H1 (cell line): ENCODE measurements around the gene HAVCR1. TPM values are rescaled to one million over a fixed set of nuclear protein-coding genes. Genes with fewer than 3 reads are reported as not detected.

Experiments
- CTCF ChIA-PET: fragments of 300-600 bp; sonication (Branson Sonifier 250); formaldehyde crosslinking; loops from one replicate; lab custom pipeline; 2021; ENCODE audit not compliant: partially characterized antibody; lab: Charles Lee
- POLR2A ChIA-PET: fragments of 300-600 bp; sonication (Branson Sonifier 250); formaldehyde crosslinking; loops from one replicate; lab custom pipeline; 2021; ENCODE audit warnings: inconsistent platforms; ENCODE audit not compliant: partially characterized antibody; lab: Charles Lee
- DNase-seq, 2 experiments: peaks; one replicate each; pipeline versions ENCODE4 v3.0.0 to v3.0.0-alpha.2; 2010 to 2022; ENCODE audit warnings: low spot score in 2 of 2, low read depth in 1 of 2, mixed read lengths in 1 of 2
- FAIRE-seq: peaks from 2 replicates; lab custom pipeline; 2011; peaks lifted over from hg19 to GRCh38; lab: Jason Lieb, UNC
- H2AFZ ChIP-seq: 2 replicates; pipeline ENCODE4 v1.8.1; 2012; ENCODE audit warnings: low read length, inconsistent platforms
- H2AK5ac ChIP-seq: 2 replicates; pipeline ENCODE4 v1.6.1; 2013; ENCODE audit warnings: low read depth, low read length
- H2BK120ac ChIP-seq: replicated peaks from 2 replicates; pipeline ENCODE3; 2013; ENCODE audit warnings: low read depth, low read length, inconsistent platforms
- H2BK12ac ChIP-seq: 2 replicates; pipeline ENCODE4 v1.6.1; 2013; ENCODE audit warnings: low read depth, low read length
- H2BK15ac ChIP-seq: 2 replicates; pipeline ENCODE4 v1.6.1; 2013; ENCODE audit warnings: low read length
- H2BK20ac ChIP-seq: 2 replicates; pipeline ENCODE4 v1.6.1; 2013; ENCODE audit warnings: low read length
- H2BK5ac ChIP-seq: 2 replicates; pipeline ENCODE4 v1.6.1; 2013; ENCODE audit warnings: low read depth, low read length
- H3K14ac ChIP-seq: 2 replicates; pipeline ENCODE4 v1.6.1; 2013; ENCODE audit warnings: inconsistent platforms; ENCODE audit not compliant: insufficient read length
- H3K18ac ChIP-seq: 2 replicates; pipeline ENCODE4 v1.6.1; 2013; ENCODE audit warnings: low read length; ENCODE audit errors: extremely low read depth
- H3K23ac ChIP-seq: 2 replicates; pipeline ENCODE4 v1.6.1; 2013; ENCODE audit warnings: inconsistent platforms; ENCODE audit not compliant: insufficient read length
- H3K23me2 ChIP-seq: 2 replicates; pipeline ENCODE4 v1.6.1; 2013; ENCODE audit warnings: low read depth, low read length
- H3K27ac ChIP-seq: 2 replicates; pipeline ENCODE4 v1.6.1; 2011; ENCODE audit warnings: low read depth, low read length, inconsistent platforms
- H3K27me3 ChIP-seq, 4 experiments: replicated peaks in 1 of 4; 1 replicate in 1 of 4; 2 replicates in 3 of 4; pipeline versions ENCODE4 v1.6.1 to v1.8.1; 2011 to 2013; ENCODE audit warnings: low read length in 3 of 4, mild to moderate bottlenecking in 3 of 4, inconsistent platforms in 2 of 4, mixed read lengths in 2 of 4, moderate library complexity in 1 of 4; ENCODE audit not compliant: control insufficient read depth in 3 of 4, insufficient read depth in 3 of 4; ENCODE audit errors: extremely low read depth in 1 of 4
- H3K36me3 ChIP-seq, 4 experiments: 2 replicates each; pipeline versions ENCODE4 v1.6.1 to v1.8.1; 2011 to 2013; ENCODE audit warnings: mild to moderate bottlenecking in 4 of 4, low read length in 3 of 4, moderate library complexity in 2 of 4, control low read depth in 1 of 4, inconsistent platforms in 1 of 4; ENCODE audit not compliant: insufficient read depth in 4 of 4, control insufficient read depth in 2 of 4
- H3K4ac ChIP-seq: replicated peaks from 2 replicates; pipeline ENCODE3; 2013; ENCODE audit warnings: low read length, low read depth, mixed read lengths, inconsistent platforms; ENCODE audit not compliant: insufficient read length
- H3K4me1 ChIP-seq, 4 experiments: replicated peaks in 1 of 4; 1 replicate in 1 of 4; 2 replicates in 3 of 4; pipeline versions ENCODE4 v1.6.1 to v1.8.1; 2011 to 2013; ENCODE audit warnings: low read length in 3 of 4, inconsistent platforms in 2 of 4, mixed read lengths in 1 of 4; ENCODE audit not compliant: insufficient read depth in 4 of 4, control insufficient read depth in 3 of 4
- H3K4me2 ChIP-seq, 2 experiments: 2 replicates each; pipeline versions ENCODE4 v1.6.1 to v1.8.1; 2011 to 2013; ENCODE audit warnings: low read depth in 2 of 2, low read length in 2 of 2, control low read depth in 1 of 2, inconsistent platforms in 1 of 2, mild to moderate bottlenecking in 1 of 2; ENCODE audit not compliant: insufficient read depth in 1 of 2
- H3K4me3 ChIP-seq, 4 experiments: fragments of 200-600, 300-600 bp in 1 of 4; sonication (generic), shearing (Covaris generic), sonication (Bioruptor Twin) in 1 of 4; 2 replicates each; pipeline versions ENCODE4 v1.5.1 to v1.8.1; 2011 to 2016; ENCODE audit warnings: low read length in 4 of 4, low read depth in 3 of 4, control low read depth in 2 of 4, inconsistent platforms in 2 of 4, mild to moderate bottlenecking in 2 of 4, mixed read lengths in 1 of 4, moderate library complexity in 1 of 4; ENCODE audit not compliant: insufficient read depth in 2 of 4; ENCODE audit errors: extremely low read depth in 1 of 4
- H3K56ac ChIP-seq: replicated peaks from 2 replicates; pipeline ENCODE3; 2013; ENCODE audit warnings: low read depth, mild to moderate bottlenecking, mixed read lengths, low read length, inconsistent platforms; ENCODE audit not compliant: insufficient read length
- H3K79me1 ChIP-seq: 2 replicates; pipeline ENCODE4 v1.6.1; 2013; ENCODE audit warnings: low read depth, low read length, control low read depth
- H3K79me2 ChIP-seq, 2 experiments: 2 replicates each; pipeline versions ENCODE4 v1.6.1 to v1.8.1; 2012 to 2013; ENCODE audit warnings: low read length in 2 of 2, mild to moderate bottlenecking in 2 of 2, inconsistent platforms in 1 of 2; ENCODE audit not compliant: insufficient read depth in 2 of 2, control insufficient read depth in 1 of 2
- H3K9ac ChIP-seq, 4 experiments: replicated peaks in 1 of 4; 1 replicate in 1 of 4; 2 replicates in 3 of 4; pipeline versions ENCODE4 v1.6.1 to v1.8.1; 2011 to 2013; ENCODE audit warnings: low read depth in 3 of 4, low read length in 3 of 4, control low read depth in 2 of 4, mild to moderate bottlenecking in 2 of 4, moderate library complexity in 2 of 4, inconsistent platforms in 1 of 4; ENCODE audit errors: extremely low read depth in 1 of 4
- H3K9me3 ChIP-seq, 2 experiments: 2 replicates each; pipeline versions ENCODE4 v1.6.1 to v1.8.1; 2012 to 2013; ENCODE audit warnings: mild to moderate bottlenecking in 2 of 2, moderate library complexity in 2 of 2, control low read depth in 1 of 2, inconsistent platforms in 1 of 2, low read depth in 1 of 2, low read length in 1 of 2, mixed read lengths in 1 of 2; ENCODE audit not compliant: insufficient read depth in 2 of 2
- H4K20me1 ChIP-seq, 2 experiments: replicated peaks in 1 of 2; 2 replicates each; pipeline versions ENCODE3 to v1.8.1; 2011 to 2013; ENCODE audit warnings: inconsistent platforms in 2 of 2, low read length in 2 of 2, mild to moderate bottlenecking in 1 of 2; ENCODE audit not compliant: insufficient read depth in 2 of 2, control insufficient read depth in 1 of 2
- H4K5ac ChIP-seq: 2 replicates; pipeline ENCODE4 v1.6.1; 2013; ENCODE audit warnings: low read length, low read depth, mixed read lengths, inconsistent platforms; ENCODE audit not compliant: insufficient read length
- H4K8ac ChIP-seq: 2 replicates; pipeline ENCODE4 v1.8.0; 2013; ENCODE audit warnings: mild to moderate bottlenecking, moderate library complexity, low read length, inconsistent platforms; ENCODE audit not compliant: insufficient read depth; ENCODE audit errors: extremely low read depth
- H4K91ac ChIP-seq: replicated peaks from 2 replicates; pipeline ENCODE3; 2013; ENCODE audit warnings: low read length, mixed read lengths, inconsistent platforms; ENCODE audit not compliant: insufficient read length
- BACH1 ChIP-seq: IDR thresholded peaks from 2 replicates; pipeline ENCODE4 v1.6.1; 2012; ENCODE audit warnings: low read length, improper control_type of control experiment
- CREB1 ChIP-seq: IDR thresholded peaks from 2 replicates; pipeline ENCODE4 v1.6.1; 2012; ENCODE audit warnings: inconsistent platforms
- EZH2 ChIP-seq: fragments of 200-600 bp; sonication (generic); IDR thresholded peaks from 2 replicates; pipeline ENCODE4 v1.7.1; 2012; ENCODE audit warnings: low read depth, mild to moderate bottlenecking, moderate library complexity, low read length, inconsistent platforms; ENCODE audit not compliant: severe bottlenecking
- FOSL1 ChIP-seq: IDR thresholded peaks from 2 replicates; pipeline ENCODE4 v1.6.1; 2011; ENCODE audit warnings: mild to moderate bottlenecking, low read depth, low read length, moderate library complexity; ENCODE audit not compliant: insufficient read depth
- GTF2F1 ChIP-seq: IDR thresholded peaks from 2 replicates; pipeline ENCODE4 v1.6.1; 2012; ENCODE audit warnings: low read depth, low read length, improper control_type of control experiment, borderline replicate concordance
- PHF8 ChIP-seq: fragments of 200-600 bp; sonication (generic); conservative IDR thresholded peaks from 2 replicates; pipeline ENCODE4 v1.7.1; 2012; ENCODE audit warnings: low read depth, mild to moderate bottlenecking, inconsistent platforms, low read length, moderate library complexity
- RNF2 ChIP-seq: fragments of 200-900, 300-1000 bp; sonication (generic); IDR thresholded peaks from 2 replicates; pipeline ENCODE4 v1.7.1; 2016; ENCODE audit warnings: borderline replicate concordance, low read depth, mild to moderate bottlenecking, antibody characterized with exemption, low read length; ENCODE audit not compliant: poor library complexity, severe bottlenecking; ENCODE audit errors: missing control alignments
- SIRT6 ChIP-seq: IDR thresholded peaks from one replicate; pipeline ENCODE4 v1.7.1; 2012; ENCODE audit warnings: low read length, inconsistent platforms
- TAF7 ChIP-seq: optimal IDR thresholded peaks from 2 replicates; pipeline ENCODE3; 2011; ENCODE audit warnings: low read depth, mild to moderate bottlenecking, inconsistent platforms, low read length, moderate library complexity, borderline replicate concordance
- TBP ChIP-seq: IDR thresholded peaks from 2 replicates; pipeline ENCODE4 v1.6.1; 2011; ENCODE audit warnings: low read depth, low read length, improper control_type of control experiment
- TEAD4 ChIP-seq: IDR thresholded peaks from 2 replicates; pipeline ENCODE4 v1.6.1; 2012; ENCODE audit warnings: low read depth, low read length, inconsistent platforms, mixed read lengths
- WGBS, 2 experiments: shearing (Covaris generic) in 1 of 2; methylation state at CpG; one replicate each; pipeline versions ENCODE4 v1.1.6 to v1.1.7; 2013 to 2015; ENCODE audit warnings: low lambda C conversion rate in 2 of 2, mixed read lengths in 2 of 2, inconsistent platforms in 1 of 2, low coverage in 1 of 2, missing lambda C conversion rate in 1 of 2; ENCODE audit not compliant: insufficient replicate concordance in 2 of 2, insufficient coverage in 1 of 2, insufficient read length in 1 of 2; ENCODE audit errors: extremely low coverage in 1 of 2, missing lambda C conversion rate in 1 of 2; 5-methylcytosine and 5-hydroxymethylcytosine counted together
- polyA plus RNA-seq, 7 experiments: library from polyadenylated mRNA; depleted of rRNA in 3 of 7; stranded (reverse) in 5 of 7; unstranded in 2 of 7; fragments of >200 nt in 5 of 7; fragments of 200-250 nt in 2 of 7; gene quantifications; 1 replicate in 5 of 7; 2 replicates in 1 of 7; 4 replicates in 1 of 7; pipeline versions ENCODE4 v1.2.1 to v1.2.3, GENCODE V29; 2011 to 2013; ENCODE audit warnings: missing spikeins in 2 of 7, mixed read lengths in 2 of 7
- total RNA-seq: library from RNA; stranded (reverse); fragmentation: NEBNext Ultra II Directional; extraction: Animal tissue kit (Norgen Biotek cat#: 25700); gene quantifications from 2 replicates; pipeline ENCODE4 v1.2.1, GENCODE V29; 2021

HAVCR1 gene
- total and polyA plus RNA-seq, 2 of the 8 experiments (the other 6 are each of a cell fraction or from before 2014, with no cell fraction given): not detected

GRCh38 chr5:157024208-157024959 lies 34.5 kb downstream of the HAVCR1 start:
- Histone ChIP-seq H3K56ac (no peak overlapping the region), H3K27ac (no peak overlapping the region), H2BK5ac (no peak overlapping the region), H4K20me1 (no peaks in the 10 kb centered on the region), H3K79me2 (no peaks in the 10 kb centered on the region), H3K27me3 (no peaks in the 10 kb centered on the region; a peak in 1 of 7 replicates), H3K79me1 (no peaks in the 10 kb centered on the region), H3K18ac (no peak overlapping the region), H3K4me3 (no peak overlapping the region), H4K8ac (no peak overlapping the region), H4K5ac (no peak overlapping the region), H2AFZ (no peak overlapping the region), H3K9ac (no peak overlapping the region), H2BK20ac (no peak overlapping the region), H3K36me3 (no peaks in the 10 kb centered on the region), H3K23me2 (peaks cover 1% of the 10 kb centered on the region; the same call in 1 of the 2 replicates), H3K23ac (no peak overlapping the region), H2AK5ac (no peak overlapping the region), H3K4me1 (no peaks in the 10 kb centered on the region), H2BK15ac (no peak overlapping the region), H3K14ac (no peak overlapping the region)
- ChIA-PET CTCF (interaction anchor here (0.8 to 1.3 kb wide), 4 partner anchors 25 to 111 kb away, joined by 3 to 4 read pairs (median 3); no protein-coding TSS in a partner anchor), POLR2A (no interaction called here)
- WGBS, 2 experiments: 92% methylated on average over 5 of the region's 5 CpGs; no CpG with 5 or more reads in 1 of the 2 experiments
- FAIRE-seq (no peak), DNase-seq (no peak)
- TF ChIP-seq PHF8 (no peak), BACH1 (no peak), TBP (no peak), RNF2 (no peak), TEAD4 (no peak), EZH2 (no peak), CREB1 (no peak), FOSL1 (no peak), TAF7 (no peak), GTF2F1 (no peak), SIRT6 (no peak)
- TF ChIP-seq, all 59 proteins: peak for 0
- Histone ChIP-seq H3K9me3 (no peaks in the 10 kb centered on the region), H2BK12ac (no peak overlapping the region), H3K4me2 (no peak overlapping the region), H2BK120ac (no peak overlapping the region), H4K91ac (no peak overlapping the region), H3K4ac (no peak overlapping the region)
